Stimulated activated CD8-positive, alpha-beta memory T cell treated with anti-CD3 and anti-CD28 coated beads, Interleukin-15, amount 100 ng/mL, for 24 hours (primary cell): Measurements from ENCODE around the gene OR13J1.
"Not testable (repeated sequence)": the region's sequence is repeated elsewhere in the genome, so short reads cannot be mapped to it uniquely, and the experiment has no call there.

Experiments
- DNase-seq: peaks from one replicate; pipeline ENCODE4 v3.0.0-alpha.2; 2020; ENCODE audit warnings: low read depth

OR13J1 gene

GRCh38 chr9:35870351-35870923, at the start of gene OR13J1:
OR13J1 (minus strand) TSS chr9:35870401; CDS start chr9:35870401, 0 bp downstream.
- no peak for DNase-seq

GRCh38 chr9:35919212-35920008, 49.2 kb upstream of the OR13J1 start:
- DNase-seq: no peak

- DNase-seq: no peak
Measured at GRCh38 chr9:35918780-35919179, 48.6 kb upstream of the OR13J1 start.

- DNase-seq: no peak
Measured at GRCh38 chr9:35917261-35917660, 47.1 kb upstream of the OR13J1 start.

- no peak for DNase-seq
Measured at GRCh38 chr9:35915681-35916294, 45.6 kb upstream of the OR13J1 start.

GRCh38 chr9:35914301-35914807, 44.2 kb upstream of the OR13J1 start:
- no peak for DNase-seq

- DNase-seq: not testable (repeated sequence)
Measured at GRCh38 chr9:35913429-35913828, 43.2 kb upstream of the OR13J1 start.

- no peak for DNase-seq
Measured at GRCh38 chr9:35912791-35913400, 42.7 kb upstream of the OR13J1 start.

- DNase-seq: no peak
Measured at GRCh38 chr9:35911690-35912089, 41.5 kb upstream of the OR13J1 start.

- DNase-seq: no peak
Measured at GRCh38 chr9:35910613-35911359, 40.6 kb upstream of the OR13J1 start.

- DNase-seq: no peak
Measured at GRCh38 chr9:35909687-35910612, 39.7 kb upstream of the OR13J1 start.

GRCh38 chr9:35909274-35909673, 39.1 kb upstream of the OR13J1 start, which contains the start of gene SPAAR:
SPAAR (plus strand) TSS chr9:35909490; CDS start chr9:35910464, 974 bp downstream.
- no peak for DNase-seq

- DNase-seq: no peak
Measured at GRCh38 chr9:35908504-35909125, 38.4 kb upstream of the OR13J1 start.

GRCh38 chr9:35907711-35908503, 37.7 kb upstream of the OR13J1 start:
- no peak for DNase-seq

GRCh38 chr9:35906923-35907699, 36.9 kb upstream of the OR13J1 start:
- no peak for DNase-seq

GRCh38 chr9:35905912-35906679, 35.9 kb upstream of the OR13J1 start, which contains the start of gene HRCT1:
HRCT1 (plus strand) TSS chr9:35906202; CDS start chr9:35906288, 86 bp downstream.
- no peak for DNase-seq

- DNase-seq: no peak
Measured at GRCh38 chr9:35905051-35905781, 35.0 kb upstream of the OR13J1 start.
